Transverse colon (tissue), 3 donors: ENCODE measurements around the gene PSMD12.

ENCODE experiments used
- CTCF ChIP-seq, 5 experiments: fragments of 200-600 bp in 3 of 5; fragments of 450-650 bp in 2 of 5; sonication (generic) in 3 of 5; IDR thresholded peaks; 1 replicate in 2 of 5; 2 replicates in 3 of 5; pipeline ENCODE4 v1.5.1; 2016 to 2017; ENCODE audit warnings: antibody characterized with exemption in 5 of 5, inconsistent platforms in 3 of 5, mild to moderate bottlenecking in 2 of 5, moderate library complexity in 1 of 5
- POLR2A ChIP-seq: fragments of 450-650 bp; IDR thresholded peaks from one replicate; pipeline ENCODE4 v1.6.1; 2016; ENCODE audit warnings: antibody characterized with exemption, mild to moderate bottlenecking, moderate library complexity

DNA sequence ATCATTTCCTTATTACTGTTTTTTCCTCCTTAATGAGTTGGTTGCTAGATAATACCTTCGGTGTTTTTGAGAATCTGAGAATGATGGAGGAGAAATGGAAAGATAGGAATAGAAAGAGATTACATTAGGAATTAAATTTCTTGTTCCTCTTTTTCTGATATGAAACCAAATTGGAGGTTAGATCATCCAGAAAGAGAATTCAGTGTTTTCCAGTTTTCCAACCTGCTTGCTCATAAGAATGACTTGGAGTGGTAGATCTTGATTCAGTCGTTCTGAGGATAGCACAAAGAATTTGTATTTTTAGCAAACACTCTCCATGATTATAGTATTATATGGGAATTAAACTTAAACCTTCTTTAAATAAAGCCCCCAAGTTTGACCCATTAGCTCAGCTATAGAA, 46.6 kb upstream of the PSMD12 start:
- no peak for TF ChIP-seq POLR2A
- TF ChIP-seq CTCF (IDR thresholded peaks at IDR 0.05) = no peak
